NOMO-1 (cell line): ENCODE data around the gene CCNI.
A peak's percentile ranks its signal among the peaks of the same experiment; 100 is the strongest.

Source experiments
- DNase-seq, 2 experiments: peaks; one replicate each; lab custom pipeline; 2025; ENCODE audit not compliant: unreplicated experiment in 2 of 2; lab: John Stamatoyannopoulos, UW

Gene CCNI

GRCh38 chr4:77007358-77008230, 68.2 kb downstream of the CCNI start:
- DNase-seq: peak; percentile 57 to 71

- DNase-seq: no peak
Measured at GRCh38 chr4:77006753-77007353, 68.9 kb downstream of the CCNI start.

DNA sequence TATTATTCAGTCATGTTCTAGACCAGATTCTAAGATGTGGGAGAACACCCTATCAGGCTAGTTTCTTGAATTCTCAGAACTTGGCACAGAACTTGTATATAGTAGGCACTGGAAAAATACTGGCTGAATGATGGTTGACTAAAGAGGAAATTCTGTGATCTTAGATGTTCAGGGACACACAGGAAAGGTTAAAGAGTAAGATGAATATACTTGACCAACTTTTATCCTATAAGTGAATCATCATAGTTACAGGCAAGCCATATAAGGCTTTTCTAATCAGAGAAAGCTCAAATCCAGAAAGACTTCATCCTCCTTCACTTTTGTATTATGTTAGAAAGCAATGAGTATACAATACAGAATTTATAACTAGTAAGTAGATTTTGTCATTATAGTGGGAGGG, 72.4 kb downstream of the CCNI start:
- DNase-seq: no peak

GRCh38 chr4:77002321-77003107, 73.3 kb downstream of the CCNI start:
- no peak for DNase-seq

DNA sequence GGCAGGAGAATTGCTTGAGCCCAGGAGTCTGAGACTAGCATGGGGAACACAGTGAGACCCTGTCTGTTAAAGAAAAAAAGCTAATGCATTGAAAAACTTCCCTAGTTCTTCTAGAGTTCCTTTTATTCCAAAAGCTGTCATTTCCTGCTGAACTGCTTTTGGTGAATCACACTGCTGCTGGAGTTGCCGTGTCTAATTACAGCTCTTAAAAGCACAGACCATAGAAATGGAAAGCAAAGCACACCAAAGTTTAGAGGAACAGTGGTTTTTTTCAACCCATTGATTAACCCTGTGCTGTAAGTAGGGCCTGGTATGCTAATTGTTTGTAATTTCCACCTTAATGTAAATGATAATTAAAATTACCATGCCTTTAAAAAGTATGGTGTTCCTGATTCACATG, 73.9 kb downstream of the CCNI start:
- peak in 1 of 2 experiments; percentile 23 for DNase-seq

- DNase-seq: no peak
Measured at GRCh38 chr4:76998251-76998901, 77.4 kb downstream of the CCNI start.

- no peak for DNase-seq
Measured at GRCh38 chr4:76997532-76997931, 78.3 kb downstream of the CCNI start.
